GM21576 (cell line): Measurements from ENCODE around the gene NFRKB.

Source experiments
- ATAC-seq: cut with Tn5 transposase; IDR thresholded peaks from one replicate; pipeline ENCODE4 v1.9.1; 2021; ENCODE audit warnings: mild to moderate bottlenecking, moderate library complexity; ENCODE audit not compliant: unreplicated experiment

NFRKB gene

GRCh38 chr11:129846508-129847335 lies 48.7 kb downstream of the NFRKB start:
- no peak for ATAC-seq
